ENCODE results near the gene ATP11A.
A peak's percentile ranks its signal among the peaks of the same experiment; 100 is the strongest.

Gene ATP11A

GRCh38 chr13:112723771-112724170, 33.9 kb downstream of the ATP11A start:
- DNase-seq (ENCODE audit: low read depth), result no peak

GRCh38 chr13:112724788-112725345, 35.0 kb downstream of the ATP11A start:
- no peak for DNase-seq (ENCODE audit: low read depth)

GRCh38 chr13:112725346-112726015, 35.6 kb downstream of the ATP11A start:
- no peak for DNase-seq (ENCODE audit: low read depth)

DNA sequence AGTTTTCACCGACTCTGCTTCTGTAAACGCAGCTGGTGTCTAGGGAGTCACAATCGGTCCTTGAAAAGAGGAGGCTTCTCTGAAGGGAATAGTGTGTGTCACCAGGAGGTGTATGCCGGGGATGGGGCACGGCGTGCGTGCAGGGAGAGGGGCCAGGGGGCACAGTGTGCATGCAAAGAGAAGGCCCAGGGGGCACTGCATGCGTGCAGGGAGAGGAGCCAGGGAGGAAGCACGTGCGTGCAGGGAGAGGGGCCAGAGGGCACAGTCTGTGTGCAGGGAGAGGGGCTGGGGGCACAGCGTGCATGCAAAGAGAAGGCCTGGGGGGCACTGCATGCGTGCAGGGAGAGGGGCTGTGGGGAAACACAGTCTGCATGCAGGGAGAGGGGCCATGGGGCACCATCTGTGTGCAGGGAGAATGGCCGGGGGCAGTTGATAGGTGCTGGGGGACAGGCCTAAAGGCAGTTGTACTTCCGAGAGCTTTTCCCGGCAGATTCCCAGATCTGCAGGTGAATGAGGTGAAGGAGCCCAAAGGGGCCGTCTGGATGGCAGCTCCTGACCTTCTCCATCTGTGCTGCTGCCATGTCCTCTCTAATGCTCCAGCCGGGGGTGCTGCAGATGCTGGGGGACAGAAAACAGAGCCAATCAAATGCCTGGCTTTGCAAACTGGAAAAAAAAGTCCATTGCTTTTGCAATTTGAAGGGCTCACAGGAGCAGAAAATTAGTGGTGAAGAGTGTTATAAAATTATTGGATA, 36.4 kb downstream of the ATP11A start:
- no peak for DNase-seq (ENCODE audit: low read depth)

GRCh38 chr13:112727581-112727980, 37.7 kb downstream of the ATP11A start:
- DNase-seq (ENCODE audit: low read depth), result no peak

GRCh38 chr13:112728375-112729126, 38.7 kb downstream of the ATP11A start:
- DNase-seq (ENCODE audit: low read depth), result no peak

- DNase-seq (ENCODE audit: low read depth), result no peak
Measured at GRCh38 chr13:112729408-112729807, 39.6 kb downstream of the ATP11A start.

DNA sequence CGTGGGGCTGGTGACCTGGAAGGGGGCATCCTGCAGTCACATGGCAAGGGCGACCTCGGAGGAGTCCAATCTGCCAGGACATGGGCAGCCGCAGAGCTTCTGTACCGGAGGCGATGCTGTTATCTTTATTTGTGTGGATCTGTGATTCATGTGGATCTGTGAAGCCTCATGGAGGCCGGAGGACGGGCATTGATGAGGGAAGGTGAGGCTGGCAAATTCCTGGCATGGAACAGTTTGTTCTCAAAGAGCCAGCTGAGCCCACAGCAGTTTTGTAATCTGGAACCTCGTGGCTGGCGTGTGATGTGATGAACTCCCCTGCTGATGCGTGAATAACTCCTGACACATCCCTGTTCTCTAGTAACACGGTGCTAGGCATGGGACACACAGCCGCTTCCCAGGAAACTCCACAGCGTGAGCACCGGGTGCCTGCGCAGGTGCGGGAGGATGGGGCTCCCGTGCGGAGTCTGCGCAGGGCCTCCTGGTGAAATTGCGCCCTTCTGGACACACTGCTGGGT, 40.4 kb downstream of the ATP11A start:
- no peak for DNase-seq (ENCODE audit: low read depth)

DNA sequence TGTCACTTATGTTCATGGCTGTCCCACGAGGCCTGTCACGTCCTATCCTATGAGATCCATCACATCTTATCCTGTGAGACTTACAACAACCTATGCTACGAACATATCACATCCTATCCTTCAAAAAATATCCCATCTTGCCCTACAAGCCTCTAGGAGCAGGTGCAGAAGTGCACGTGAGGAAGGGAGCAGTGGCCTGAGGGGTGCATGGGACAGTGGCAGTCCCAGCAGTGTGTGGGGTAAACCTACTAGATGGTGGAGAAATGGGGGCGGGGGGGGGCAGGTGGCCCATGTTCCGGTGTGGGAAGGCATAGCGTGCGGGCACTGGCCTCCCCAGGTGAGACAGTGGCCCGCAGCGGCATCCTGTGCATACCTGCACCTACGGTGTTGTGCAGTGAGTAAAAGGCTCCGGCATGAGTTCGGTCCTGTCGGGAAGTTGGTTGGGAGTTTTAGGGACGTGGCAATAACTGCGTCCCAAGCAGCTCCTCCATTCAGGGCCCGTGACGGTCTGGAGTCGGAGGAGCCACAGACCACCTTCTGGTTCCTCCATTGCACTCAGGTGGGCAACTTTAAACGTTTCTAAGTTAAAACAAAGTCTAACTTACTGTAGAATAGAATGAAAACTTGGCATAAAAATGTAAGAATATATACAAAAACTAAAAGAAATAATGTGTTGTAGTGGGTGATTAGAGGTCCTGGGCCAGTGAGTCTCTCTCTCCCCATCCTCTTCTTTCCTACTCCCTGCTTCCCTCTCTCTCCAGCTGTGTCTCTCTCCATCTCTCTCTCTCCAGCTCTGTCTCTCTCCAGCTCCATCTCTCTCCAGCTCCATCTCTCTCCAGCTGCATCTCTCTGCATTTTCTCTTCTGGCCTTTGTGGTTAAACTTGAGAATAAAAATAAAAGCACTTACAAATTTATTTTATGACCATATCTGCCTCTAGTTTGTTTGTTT, 42.1 kb downstream of the ATP11A start:
- no peak for DNase-seq (ENCODE audit: low read depth)

DNA sequence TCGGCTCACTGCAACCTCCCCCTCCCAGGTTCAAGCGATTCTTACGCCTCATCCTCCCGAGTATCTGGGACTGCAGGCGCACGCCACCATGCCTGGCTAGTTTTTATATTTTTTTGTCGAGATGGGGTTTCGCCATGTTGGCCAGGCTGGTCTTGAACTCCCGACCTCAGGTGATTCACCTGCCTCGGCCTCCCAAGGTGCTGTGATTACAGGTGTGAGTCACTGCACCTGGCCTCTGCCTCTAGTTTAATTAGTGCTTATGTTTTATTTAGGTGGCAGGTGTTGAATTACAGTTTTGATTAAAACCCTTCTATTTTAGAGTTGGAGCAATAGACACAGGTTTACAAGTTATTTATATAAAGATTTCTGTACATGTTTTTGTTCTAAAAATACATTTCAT, 42.8 kb downstream of the ATP11A start:
- DNase-seq (ENCODE audit: low read depth), result no peak

- no peak for DNase-seq (ENCODE audit: low read depth)
Measured at GRCh38 chr13:112733112-112733511, 43.3 kb downstream of the ATP11A start.

DNA sequence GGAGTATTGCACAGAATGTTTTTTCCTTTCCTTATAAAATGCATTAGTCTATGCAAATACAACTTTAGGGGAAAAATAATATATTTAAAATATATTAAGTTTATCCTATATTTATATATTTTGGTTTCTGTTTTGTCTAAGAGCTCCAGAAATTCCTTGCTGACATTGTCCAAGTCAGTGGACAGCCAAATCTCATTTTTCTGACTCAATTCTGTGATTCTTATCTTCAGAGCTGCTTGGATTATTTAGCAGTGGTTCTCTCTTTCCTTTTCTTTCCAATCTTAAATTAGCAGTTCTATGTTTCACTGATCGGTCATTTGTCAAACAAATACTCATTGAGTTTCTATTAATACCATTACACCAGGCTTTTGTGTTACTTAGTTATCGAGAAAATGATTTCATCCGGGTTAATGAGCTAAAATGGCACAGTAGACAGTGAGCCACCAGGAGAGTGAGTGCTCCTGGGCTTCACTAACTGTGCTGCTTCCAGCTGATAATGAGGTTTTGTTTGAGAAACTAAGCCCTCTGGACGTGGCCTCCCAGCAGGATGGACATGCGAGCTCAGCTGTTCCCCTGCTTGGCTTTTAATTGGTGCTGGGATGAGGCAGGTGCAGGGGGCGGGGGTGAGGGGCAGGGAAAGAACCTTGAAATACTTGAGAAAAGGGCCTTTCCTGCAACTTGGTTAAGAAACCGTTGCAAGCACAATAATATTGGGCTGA, 44.0 kb downstream of the ATP11A start:
- no peak for DNase-seq (ENCODE audit: low read depth)

GRCh38 chr13:112734696-112735547, 45.1 kb downstream of the ATP11A start:
- DNase-seq (ENCODE audit: low read depth), result no peak

DNA sequence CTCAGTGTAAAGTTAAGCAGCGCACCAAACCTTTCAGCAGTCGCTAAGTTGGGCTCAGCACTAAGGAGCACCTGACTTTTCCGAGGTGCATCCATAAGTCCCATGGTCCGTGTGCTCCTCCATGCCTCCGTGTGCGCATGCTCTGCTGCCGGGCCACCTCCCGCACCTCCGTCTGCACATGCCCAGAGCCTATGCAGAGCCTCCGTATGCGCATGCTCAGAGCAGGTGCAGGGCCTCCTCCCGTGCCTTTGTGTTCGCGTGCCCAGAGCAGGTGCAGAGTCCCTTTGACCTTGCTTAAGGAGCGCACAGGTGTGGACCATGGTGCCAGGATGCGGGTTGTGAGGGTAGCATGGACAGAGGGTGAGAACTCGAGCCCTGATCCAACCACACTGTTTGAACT, 46.0 kb downstream of the ATP11A start:
- DNase-seq (ENCODE audit: low read depth), result no peak

DNA sequence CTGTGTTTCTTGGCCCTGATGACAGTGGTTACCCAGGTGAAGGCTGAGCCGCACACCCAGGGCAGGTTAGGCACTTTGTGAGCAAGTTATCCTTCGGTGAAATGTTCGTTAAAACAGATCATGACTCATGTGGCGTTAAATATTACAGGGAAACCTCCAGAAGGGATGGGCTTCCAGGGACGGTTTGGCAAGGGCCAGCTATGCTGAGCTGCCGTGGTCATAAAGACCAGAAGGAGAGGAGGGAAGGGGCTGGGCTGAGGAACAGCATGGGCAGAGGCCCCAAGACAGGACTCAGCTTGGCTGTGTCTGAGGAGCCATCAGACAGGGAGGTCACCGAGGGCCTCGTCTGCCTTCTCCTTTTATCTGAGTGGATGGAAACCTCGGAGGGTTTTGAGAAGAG, 47.5 kb downstream of the ATP11A start:
- DNase-seq (ENCODE audit: low read depth), result no peak

GRCh38 chr13:112738606-112739005, 48.8 kb downstream of the ATP11A start:
- DNase-seq (ENCODE audit: low read depth), result no peak

DNA sequence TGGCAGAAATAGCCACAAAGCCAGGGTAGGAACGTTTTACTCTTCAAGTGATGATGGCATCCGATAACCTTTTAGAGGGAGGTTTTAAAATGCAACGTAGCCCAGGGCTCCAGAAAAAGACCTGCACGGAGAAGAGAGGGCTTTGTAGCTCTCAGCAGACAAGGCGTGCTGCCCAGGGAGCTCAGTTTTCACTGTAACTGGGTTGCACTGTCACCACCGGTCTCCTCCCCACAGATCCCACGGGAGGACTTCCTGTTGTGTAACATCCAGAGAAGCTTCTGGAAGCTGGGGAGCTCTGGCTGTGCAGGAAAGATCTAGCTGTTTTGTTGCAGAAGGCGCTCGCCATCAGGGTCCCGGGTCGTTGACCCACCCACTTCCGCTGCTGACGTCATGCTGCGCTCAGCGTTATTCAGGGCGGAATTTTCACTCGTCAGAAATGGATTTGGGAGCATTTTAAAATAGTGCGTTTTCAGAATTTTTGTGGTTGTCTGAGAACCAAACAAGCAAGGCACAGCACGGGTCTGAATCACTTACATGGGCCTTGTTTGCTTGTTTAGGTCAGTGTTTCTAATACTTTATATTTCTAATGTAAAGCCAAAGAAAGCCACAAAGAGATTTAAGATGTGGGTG, 50.8 kb downstream of the ATP11A start:
- peak; percentile 93 for DNase-seq (ENCODE audit: low read depth)

- no peak for DNase-seq (ENCODE audit: low read depth)
Measured at GRCh38 chr13:112741185-112741755, 51.4 kb downstream of the ATP11A start.

All from GM04504 (cell line).